Measurements from ENCODE around the gene TSGA10IP. TPM values are rescaled to one million over a fixed set of nuclear protein-coding genes. Genes with fewer than 3 reads are reported as not detected.
A peak's percentile ranks its signal among the peaks of the same experiment; 100 is the strongest.

TSGA10IP gene
- total RNA-seq, 1 experiment from 2014 or later: not detected

GRCh38 chr11:66004186-66004585 is 58.9 kb downstream of the TSGA10IP start:
- Histone ChIP-seq H3F3A (ENCODE audit: insufficient read depth, low read depth) (peaks cover 62% of the 10 kb centered on the region), H3K27ac (no peak overlapping the region), H3K4me3 (no peak overlapping the region), H2AFZ (no peak overlapping the region), H3K79me2 (ENCODE audit: low read depth) (peaks cover 50% of the 10 kb centered on the region), H3K9me2 (ENCODE audit: insufficient read depth) (no peaks in the 10 kb centered on the region), H3K27me3 (ENCODE audit: insufficient read depth, low read depth) (no peaks in the 10 kb centered on the region), H3K36me3 (ENCODE audit: low read depth) (peaks cover 23% of the 10 kb centered on the region), H3K4me2 (no peak overlapping the region), H3K9me3 (ENCODE audit: insufficient read depth, low read depth) (no peaks in the 10 kb centered on the region), H3K4me1 (replicated peaks; ENCODE audit: insufficient read depth) (peaks cover 23% of the 10 kb centered on the region), H4K20me1 (ENCODE audit: insufficient read depth) (peaks cover 7% of the 10 kb centered on the region; the same call in 1 of the 2 replicates)
- ChIA-PET POLR2A (ENCODE audit: unreplicated experiment) (no interaction called here), CTCF (no interaction called here)
- no peak for TF ChIP-seq CTCF (conservative IDR thresholded peaks at IDR 0.05)
- no peak for DNase-seq
- BruUV-seq (replicated peaks): no TSS peak
- intact Hi-C loops (cut with micrococcal nuclease; ENCODE audit: unreplicated experiment): no loop called here

- CTCF ChIA-PET: interaction anchor here (1.3 kb wide), 1 partner anchor 16 kb away, joined by 3 read pairs; no protein-coding TSS in a partner anchor
- Histone ChIP-seq H3K27me3 (ENCODE audit: insufficient read depth, low read depth) (no peaks in the 10 kb centered on the region), H3K9me3 (ENCODE audit: insufficient read depth, low read depth) (no peaks in the 10 kb centered on the region), H3K27ac (no peak overlapping the region), H3K9me2 (ENCODE audit: insufficient read depth) (no peaks in the 10 kb centered on the region), H3K4me1 (replicated peaks; ENCODE audit: insufficient read depth) (peaks cover 23% of the 10 kb centered on the region), H4K20me1 (ENCODE audit: insufficient read depth) (no peaks in the 10 kb centered on the region), H2AFZ (no peak overlapping the region), H3K79me2 (ENCODE audit: low read depth) (peaks cover 28% of the 10 kb centered on the region), H3K4me3 (no peak overlapping the region), H3K4me2 (no peak overlapping the region), H3F3A (ENCODE audit: insufficient read depth, low read depth) (peaks cover 67% of the 10 kb centered on the region), H3K36me3 (ENCODE audit: low read depth) (peaks cover 12% of the 10 kb centered on the region; the same call in 1 of the 2 replicates)
- no TSS peak for BruUV-seq (replicated peaks)
- intact Hi-C loops (cut with micrococcal nuclease; ENCODE audit: unreplicated experiment): no loop called here
- POLR2A ChIA-PET (ENCODE audit: unreplicated experiment): no interaction called here
- TF ChIP-seq CTCF (conservative IDR thresholded peaks at IDR 0.05): no peak
- TF ChIP-seq EZH2 (IDR thresholded peaks at IDR 0.05; ENCODE audit: low read depth): no peak
- no peak for DNase-seq
These were observed 61.0 kb downstream of the TSGA10IP start for GRCh38 chr11:66006134-66006890.

GRCh38 chr11:66006891-66007176 is 61.6 kb downstream of the TSGA10IP start:
- ChIA-PET POLR2A (ENCODE audit: unreplicated experiment) (interaction anchor here (0.6 kb wide), 1 partner anchor 116 kb away, joined by 3 read pairs; the partner anchor contains the start of gene CCDC85B), CTCF (interaction anchor here (1.3 kb wide), 1 partner anchor 16 kb away, joined by 3 read pairs; no protein-coding TSS in a partner anchor)
- no peak overlapping the region for H3K27ac ChIP-seq
- no peaks in the 10 kb centered on the region for H4K20me1 ChIP-seq (ENCODE audit: insufficient read depth)
- no peaks in the 10 kb centered on the region for H3K27me3 ChIP-seq (ENCODE audit: insufficient read depth, low read depth)
- no TSS peak for BruUV-seq (replicated peaks)
- peaks cover 12% of the 10 kb centered on the region; the same call in 1 of the 2 replicates for H3K36me3 ChIP-seq (ENCODE audit: low read depth)
- H3K4me2 ChIP-seq: no peak overlapping the region
- H3K9me2 ChIP-seq (ENCODE audit: insufficient read depth): no peaks in the 10 kb centered on the region
- intact Hi-C loops (cut with micrococcal nuclease; ENCODE audit: unreplicated experiment): no loop called here
- peaks cover 23% of the 10 kb centered on the region for H3K79me2 ChIP-seq (ENCODE audit: low read depth)
- peak in 1 of 2 experiments; percentile 67 for DNase-seq
- H3K4me1 ChIP-seq (replicated peaks; ENCODE audit: insufficient read depth): peaks cover 28% of the 10 kb centered on the region
- H3K9me3 ChIP-seq (ENCODE audit: insufficient read depth, low read depth): no peaks in the 10 kb centered on the region
- H2AFZ ChIP-seq: no peak overlapping the region
- no peak overlapping the region for H3K4me3 ChIP-seq
- no peak for TF ChIP-seq CTCF (conservative IDR thresholded peaks at IDR 0.05)
- peaks cover 67% of the 10 kb centered on the region for H3F3A ChIP-seq (ENCODE audit: insufficient read depth, low read depth)

Measured in PC-9 (cell line).